T-helper 2 cell treated with Interferon-gamma antibody and Interleukin-4, amounts not matched to agents 5 μg/mL and 100 μg/mL, for 36 hours (primary cell): ENCODE data around the gene FSTL5.
"Not testable (repeated sequence)": the region's sequence is repeated elsewhere in the genome, so short reads cannot be mapped to it uniquely, and the experiment has no call there.

ENCODE experiments used
- DNase-seq: peaks from one replicate; pipeline ENCODE4 v3.0.0; 2021; ENCODE audit warnings: low spot score
- H3K27ac Mint-ChIP-seq: one replicate; pipeline ENCODE4 v1.8.0; 2021; ENCODE audit warnings: mild to moderate bottlenecking, mixed read lengths
- H3K27me3 Mint-ChIP-seq: one replicate; pipeline ENCODE4 v1.8.0; 2021; ENCODE audit warnings: low read depth, mixed read lengths
- H3K36me3 Mint-ChIP-seq: one replicate; pipeline ENCODE4 v1.8.0; 2021; ENCODE audit warnings: low read depth, mixed read lengths
- H3K4me1 Mint-ChIP-seq: one replicate; pipeline ENCODE4 v1.8.0; 2021; ENCODE audit warnings: low read depth, mixed read lengths
- H3K4me3 Mint-ChIP-seq: one replicate; pipeline ENCODE4 v1.8.0; 2022; ENCODE audit warnings: mild to moderate bottlenecking, moderate library complexity, mixed read lengths
- H3K9me3 Mint-ChIP-seq: one replicate; pipeline ENCODE4 v1.8.0; 2021; ENCODE audit warnings: mixed read lengths

FSTL5 gene

DNA sequence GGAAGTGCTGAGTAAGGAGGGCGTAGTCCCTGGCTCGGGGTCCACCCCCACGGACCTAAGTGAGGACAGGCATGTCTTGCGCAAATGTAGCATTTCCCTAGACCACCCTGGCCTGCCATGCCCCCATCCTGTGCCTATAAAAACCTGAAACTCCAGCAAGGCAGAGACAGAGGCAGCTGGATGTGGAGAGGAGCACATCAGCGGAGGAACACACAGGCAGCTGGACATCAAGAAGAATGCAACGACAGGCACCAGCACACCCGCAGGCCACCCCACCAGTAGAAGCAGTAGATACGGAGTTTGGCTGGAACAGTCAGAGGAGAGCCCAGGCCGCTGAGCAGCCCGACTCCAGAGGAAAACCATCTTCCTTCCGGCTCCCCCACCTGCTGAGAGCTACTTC is 345.9 kb downstream of the FSTL5 start:
- no peak for DNase-seq
- Mint-ChIP-seq H3K9me3 (peaks cover 4% of the 10 kb centered on the region), H3K36me3 (no peaks in the 10 kb centered on the region), H3K4me1 (no peaks in the 10 kb centered on the region), H3K4me3 (no peak overlapping the region), H3K27me3 (no peaks in the 10 kb centered on the region), H3K27ac (no peak overlapping the region)

DNA sequence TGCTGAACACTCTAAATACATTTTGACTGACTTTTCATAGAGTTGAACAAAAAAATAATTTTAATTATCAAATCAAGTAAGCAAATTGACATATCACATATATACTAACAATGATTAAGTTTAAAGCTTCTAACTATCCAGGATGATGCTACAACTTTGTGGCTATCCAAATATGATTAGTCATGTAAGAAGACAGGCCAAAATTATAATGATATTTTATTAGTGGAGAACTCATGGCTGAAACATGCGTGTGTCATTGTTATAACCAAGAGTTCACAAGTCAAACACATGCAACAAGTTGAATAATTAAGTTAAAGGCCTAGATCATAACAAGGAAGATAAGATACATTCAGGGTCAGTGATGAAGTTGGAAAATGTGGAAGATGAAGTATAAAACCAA is 346.8 kb downstream of the FSTL5 start:
- H3K36me3 Mint-ChIP-seq: no peaks in the 10 kb centered on the region

DNA sequence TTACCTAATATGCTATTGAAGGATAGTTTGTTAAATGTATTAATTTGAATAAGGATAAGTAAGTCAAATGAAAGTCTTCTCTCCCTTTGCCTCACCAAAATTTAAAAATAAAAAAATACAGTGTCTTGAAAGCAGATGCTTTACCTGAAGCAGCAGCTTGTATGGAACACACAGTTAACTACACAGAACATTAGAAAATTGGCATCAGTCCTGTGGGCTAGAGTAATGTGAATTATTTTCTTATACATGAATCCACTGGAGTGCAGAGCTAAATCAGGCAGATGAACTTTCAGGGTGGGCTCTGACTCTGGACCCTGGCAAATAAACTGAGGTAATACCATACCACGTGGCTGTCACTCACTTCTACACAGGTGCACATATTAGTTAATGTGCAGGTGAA is 348.0 kb downstream of the FSTL5 start:
- Mint-ChIP-seq H3K4me1 (no peaks in the 10 kb centered on the region), H3K27ac (no peak overlapping the region), H3K9me3 (peaks cover 6% of the 10 kb centered on the region), H3K4me3 (no peak overlapping the region), H3K36me3 (no peaks in the 10 kb centered on the region), H3K27me3 (no peaks in the 10 kb centered on the region)
- no peak for DNase-seq

More for the DNA sequence above, 346.8 kb downstream of the FSTL5 start:
- Mint-ChIP-seq H3K9me3 (peaks cover 6% of the 10 kb centered on the region), H3K4me1 (no peaks in the 10 kb centered on the region), H3K4me3 (no peak overlapping the region), H3K27me3 (no peaks in the 10 kb centered on the region), H3K27ac (no peak overlapping the region)
- no peak for DNase-seq

DNA sequence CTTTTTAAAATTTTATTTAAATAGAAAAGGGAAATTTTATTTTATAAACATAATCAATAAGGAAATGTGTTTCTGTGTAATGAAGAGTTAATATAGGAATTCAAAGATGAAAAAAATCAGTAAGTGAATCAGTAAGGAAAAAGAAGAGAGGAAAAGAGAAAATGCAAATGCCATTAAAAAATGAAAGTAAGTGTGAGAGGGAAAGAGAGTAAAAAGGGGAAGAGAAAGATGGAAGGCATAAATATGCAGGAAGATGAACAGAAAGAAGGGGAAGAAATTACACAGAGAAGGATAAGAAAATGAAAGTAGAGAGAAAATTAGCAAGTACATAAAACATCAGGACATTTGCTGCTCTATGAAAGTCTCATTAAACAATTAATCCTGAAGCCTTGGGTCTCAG is 349.9 kb downstream of the FSTL5 start:
- Mint-ChIP-seq H3K4me3 (no peak overlapping the region), H3K9me3 (peaks cover 7% of the 10 kb centered on the region), H3K4me1 (no peaks in the 10 kb centered on the region), H3K36me3 (no peaks in the 10 kb centered on the region), H3K27me3 (no peaks in the 10 kb centered on the region), H3K27ac (no peak overlapping the region)
- no peak for DNase-seq

DNA sequence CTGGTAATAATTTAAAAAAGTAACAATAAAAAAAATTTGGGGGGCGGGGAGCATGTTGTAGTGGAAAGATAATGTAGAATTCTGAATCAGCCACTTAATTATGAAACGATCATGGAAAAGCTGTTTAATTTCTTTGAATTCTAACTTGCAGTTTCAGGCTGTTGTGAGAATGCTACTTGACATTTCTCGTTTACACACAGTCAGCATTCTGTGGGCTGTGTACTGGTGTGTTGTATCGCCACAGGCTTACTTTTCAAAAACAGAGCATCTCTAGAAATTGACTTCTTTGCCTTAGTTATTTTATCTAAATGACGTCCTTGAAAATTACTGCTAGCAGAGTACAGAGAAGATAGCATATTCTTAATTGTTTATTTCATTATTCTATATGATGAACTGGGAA is 350.4 kb downstream of the FSTL5 start:
- peaks cover 7% of the 10 kb centered on the region for H3K9me3 Mint-ChIP-seq
- no peaks in the 10 kb centered on the region for H3K4me1 Mint-ChIP-seq
- no peak for DNase-seq
- no peaks in the 10 kb centered on the region for H3K36me3 Mint-ChIP-seq
- no peak overlapping the region for H3K27ac Mint-ChIP-seq
- H3K27me3 Mint-ChIP-seq: no peaks in the 10 kb centered on the region
- no peak overlapping the region for H3K4me3 Mint-ChIP-seq

DNA sequence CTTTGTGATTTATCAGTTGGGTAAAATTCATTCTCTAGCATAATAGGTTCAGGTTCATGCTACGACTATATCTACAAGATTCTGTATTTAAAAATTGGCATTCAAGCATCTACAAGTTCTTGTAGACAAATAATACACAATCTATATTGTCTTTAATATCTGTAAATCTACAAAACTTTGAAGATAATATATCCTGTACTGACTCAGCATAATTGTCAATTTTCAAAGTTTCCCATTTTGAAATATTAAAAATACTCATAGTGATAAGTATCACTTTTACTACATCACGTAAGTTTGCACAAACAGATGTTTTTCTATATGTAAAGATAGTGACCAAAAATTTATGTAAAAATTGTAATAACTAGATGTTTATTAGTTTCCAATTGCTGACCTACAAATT is 360.6 kb downstream of the FSTL5 start:
- no peaks in the 10 kb centered on the region for H3K4me1 Mint-ChIP-seq

DNA sequence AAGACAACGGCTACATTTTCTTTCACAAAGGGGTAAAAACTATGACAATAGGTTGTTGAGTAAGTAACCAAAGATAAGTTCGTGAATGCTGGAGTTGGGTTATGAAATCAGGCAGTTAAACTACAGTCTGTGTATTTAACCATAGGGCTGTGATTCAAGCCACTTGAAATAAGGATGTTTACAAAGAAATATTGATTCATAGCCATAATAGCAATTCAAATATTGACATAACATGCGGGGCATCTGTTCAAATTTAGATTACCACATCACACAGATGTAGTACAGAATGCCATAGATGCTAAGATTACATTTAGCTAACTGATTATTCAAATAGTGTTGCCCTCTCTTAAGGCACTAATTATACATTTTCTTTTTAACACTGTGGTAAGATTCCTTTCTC is 364.1 kb downstream of the FSTL5 start:
- H3K4me3 Mint-ChIP-seq: no peak overlapping the region
- peaks cover under 1% of the 10 kb centered on the region for H3K9me3 Mint-ChIP-seq
- H3K27ac Mint-ChIP-seq: no peak overlapping the region
- H3K4me1 Mint-ChIP-seq: no peaks in the 10 kb centered on the region
- H3K27me3 Mint-ChIP-seq: no peaks in the 10 kb centered on the region
- no peak for DNase-seq
- H3K36me3 Mint-ChIP-seq: no peaks in the 10 kb centered on the region

More for the DNA sequence above, 360.6 kb downstream of the FSTL5 start:
- Mint-ChIP-seq H3K27ac (no peak overlapping the region), H3K27me3 (no peaks in the 10 kb centered on the region), H3K9me3 (peaks cover 16% of the 10 kb centered on the region), H3K36me3 (no peaks in the 10 kb centered on the region), H3K4me3 (no peak overlapping the region)
- no peak for DNase-seq

DNA sequence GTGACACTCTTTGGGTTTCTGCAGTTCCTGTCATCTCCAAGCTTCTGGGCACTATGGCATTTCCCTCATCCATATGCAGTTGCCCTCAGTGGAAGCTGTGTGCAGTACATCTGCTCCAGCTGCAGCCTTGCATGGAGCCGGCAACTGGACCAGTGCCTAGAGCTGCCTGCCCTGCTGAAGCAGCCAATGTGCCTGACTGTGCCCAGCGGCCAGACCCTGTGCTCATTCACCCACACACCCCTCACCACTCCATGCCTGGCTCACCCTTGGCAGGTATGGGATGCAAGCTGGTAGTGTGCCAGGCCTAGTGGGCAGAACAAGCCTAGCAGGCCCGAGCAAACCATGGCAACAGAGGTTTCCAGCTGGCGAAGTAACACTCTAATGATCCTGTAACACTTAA is 370.8 kb downstream of the FSTL5 start:
- Mint-ChIP-seq H3K4me3 (no peak overlapping the region), H3K27me3 (no peaks in the 10 kb centered on the region), H3K4me1 (no peaks in the 10 kb centered on the region), H3K9me3 (peaks cover 5% of the 10 kb centered on the region), H3K36me3 (no peaks in the 10 kb centered on the region), H3K27ac (no peak overlapping the region)
- DNase-seq: no peak

DNA sequence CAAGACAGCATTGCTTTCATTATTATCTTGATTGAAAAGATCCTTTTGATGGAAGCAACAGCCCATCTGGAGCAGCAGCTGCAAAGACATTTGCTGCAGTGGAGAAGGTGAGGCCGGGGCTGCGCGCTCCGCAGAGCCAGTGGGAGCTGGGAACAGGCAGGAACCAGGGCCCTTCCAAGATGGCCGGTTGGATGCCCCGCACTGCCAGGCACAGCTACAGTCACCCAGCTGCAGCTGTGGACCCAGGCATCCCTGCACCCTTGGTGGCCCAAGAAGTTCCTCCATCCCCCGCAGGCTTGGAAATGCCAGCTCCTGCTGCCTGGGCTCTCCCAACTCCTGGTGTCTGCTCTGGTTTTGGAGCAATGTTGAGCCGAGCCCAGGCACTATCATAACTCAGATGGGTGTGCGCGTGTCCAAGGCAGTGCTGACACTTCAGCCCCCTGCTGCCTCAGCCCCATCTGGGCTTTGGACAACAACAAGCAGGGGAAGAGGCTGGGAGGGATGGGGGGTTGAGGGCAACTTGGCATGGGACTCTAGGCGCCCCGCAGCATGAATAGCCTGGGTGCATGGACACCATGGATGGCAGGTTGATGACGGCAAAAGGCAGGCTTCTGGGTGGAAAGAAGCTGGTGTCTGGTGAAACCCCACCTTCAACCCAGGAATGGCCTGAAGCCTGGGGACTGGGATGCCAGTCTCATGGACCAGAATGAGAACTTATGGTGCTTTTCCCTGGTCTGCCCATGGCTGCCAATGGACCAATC is 371.8 kb downstream of the FSTL5 start:
- H3K27ac Mint-ChIP-seq: no peak overlapping the region
- peaks cover 9% of the 10 kb centered on the region for H3K9me3 Mint-ChIP-seq
- H3K4me3 Mint-ChIP-seq: no peak overlapping the region
- H3K4me1 Mint-ChIP-seq: no peaks in the 10 kb centered on the region
- DNase-seq: no peak
- no peaks in the 10 kb centered on the region for H3K27me3 Mint-ChIP-seq
- no peaks in the 10 kb centered on the region for H3K36me3 Mint-ChIP-seq

DNA sequence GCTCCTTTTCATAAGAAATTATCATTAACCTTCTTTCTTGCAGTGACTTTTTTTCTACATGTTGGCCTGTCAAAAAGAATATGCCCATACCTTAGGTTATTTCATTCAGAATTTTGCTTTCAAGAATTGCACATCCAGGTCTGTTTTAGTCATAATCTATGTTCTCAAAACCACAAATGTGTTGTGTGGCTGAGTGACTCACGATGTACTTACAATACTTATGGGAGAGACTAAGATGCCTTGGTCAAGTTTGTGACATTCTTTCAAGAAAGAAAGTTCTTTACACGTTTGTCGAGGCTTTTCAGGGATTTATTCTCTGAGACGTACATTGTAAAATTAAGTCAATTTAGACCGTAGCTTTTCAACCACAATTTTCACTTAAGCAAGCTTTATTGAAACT is 396.7 kb downstream of the FSTL5 start:
- Mint-ChIP-seq H3K27me3 (no peaks in the 10 kb centered on the region), H3K4me1 (no peaks in the 10 kb centered on the region), H3K27ac (no peak overlapping the region), H3K4me3 (no peak overlapping the region), H3K36me3 (no peaks in the 10 kb centered on the region), H3K9me3 (peaks cover 17% of the 10 kb centered on the region)
- no peak for DNase-seq

DNA sequence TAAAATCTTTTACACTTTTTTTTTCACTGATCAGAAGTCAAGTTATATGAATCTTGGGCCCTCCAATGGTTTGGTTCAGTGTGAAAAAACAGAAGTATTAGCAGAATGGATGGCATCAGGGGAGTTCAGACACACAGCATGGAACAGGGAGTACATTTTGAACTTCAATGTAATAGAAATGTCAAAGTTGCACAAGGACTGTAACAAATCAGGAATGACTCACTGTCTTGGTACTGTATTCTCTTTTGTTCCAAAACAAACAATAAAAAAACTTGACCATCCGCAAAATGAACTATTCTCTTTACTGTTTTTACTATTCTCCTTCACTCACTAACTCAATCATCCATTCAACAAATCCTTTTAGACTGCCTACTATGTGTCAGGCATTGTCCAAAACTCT is 401.0 kb downstream of the FSTL5 start:
- Mint-ChIP-seq H3K9me3 (peaks cover 17% of the 10 kb centered on the region), H3K27me3 (no peaks in the 10 kb centered on the region), H3K36me3 (no peaks in the 10 kb centered on the region), H3K27ac (no peak overlapping the region), H3K4me1 (no peaks in the 10 kb centered on the region), H3K4me3 (no peak overlapping the region)
- no peak for DNase-seq

DNA sequence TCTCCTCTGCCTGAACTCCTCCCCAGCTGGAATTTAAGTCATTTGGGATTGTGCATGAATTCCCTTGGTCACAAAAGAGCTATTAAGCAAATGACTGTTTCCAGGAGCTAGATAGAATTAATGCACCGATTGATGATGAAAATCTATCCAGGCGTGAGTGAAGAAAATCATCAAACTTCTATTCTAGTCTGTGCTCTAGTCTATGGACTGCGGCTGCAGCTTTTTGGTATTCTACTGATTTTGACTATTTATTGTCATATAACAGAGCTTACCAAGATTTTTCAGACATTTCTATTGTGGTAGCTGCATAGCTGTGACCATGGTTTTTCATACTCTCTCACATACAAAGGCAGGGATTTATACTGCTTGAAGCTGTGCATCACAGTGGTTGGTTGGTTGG is 403.8 kb downstream of the FSTL5 start:
- no peak for DNase-seq
- no peak overlapping the region for H3K4me3 Mint-ChIP-seq
- no peak overlapping the region for H3K27ac Mint-ChIP-seq
- H3K4me1 Mint-ChIP-seq: no peaks in the 10 kb centered on the region
- peaks cover 6% of the 10 kb centered on the region for H3K9me3 Mint-ChIP-seq
- H3K36me3 Mint-ChIP-seq: no peaks in the 10 kb centered on the region
- H3K27me3 Mint-ChIP-seq: no peaks in the 10 kb centered on the region

DNA sequence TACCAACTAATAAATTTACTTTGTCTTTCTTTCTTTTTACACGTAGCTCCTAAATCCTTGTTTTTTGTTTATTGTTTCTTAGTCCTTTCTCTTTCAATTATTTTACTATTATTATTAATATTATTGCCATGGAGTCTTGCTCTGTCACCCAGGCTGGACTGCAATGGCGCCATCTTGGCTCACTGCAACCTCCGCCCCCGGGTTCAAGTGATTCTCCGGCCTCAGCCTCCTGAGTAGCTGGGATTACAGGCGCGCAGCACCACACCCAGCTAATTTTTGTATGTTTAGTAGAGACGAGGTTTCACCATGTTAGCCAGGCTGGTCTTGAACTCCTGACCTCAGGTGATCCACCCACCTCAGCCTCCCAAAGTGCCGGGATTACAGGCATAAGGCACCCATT is 405.4 kb downstream of the FSTL5 start:
- not testable (repeated sequence) for H3K27ac Mint-ChIP-seq, H3K4me1 Mint-ChIP-seq

DNA sequence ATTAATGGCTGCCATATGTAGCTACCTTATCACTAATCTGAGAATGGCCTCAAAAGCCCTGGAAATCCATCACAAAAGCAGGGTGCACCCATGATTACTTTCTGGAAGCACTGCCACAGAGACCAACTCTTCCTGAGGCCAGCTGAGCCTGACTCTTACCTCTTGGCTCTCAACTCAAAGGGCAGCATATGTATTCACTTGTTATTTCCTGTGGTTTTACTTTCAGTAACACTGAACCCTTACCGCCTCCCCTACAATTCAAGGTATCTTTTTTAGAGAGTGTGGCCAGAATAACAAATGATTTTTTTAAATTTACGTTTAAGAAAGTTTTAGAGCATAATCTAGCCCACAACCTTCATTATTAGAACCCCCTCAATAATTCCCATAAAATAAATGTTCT is 434.9 kb downstream of the FSTL5 start:
- Mint-ChIP-seq H3K9me3 (peaks cover 32% of the 10 kb centered on the region), H3K27ac (no peak overlapping the region), H3K4me3 (no peak overlapping the region), H3K27me3 (no peaks in the 10 kb centered on the region), H3K4me1 (no peaks in the 10 kb centered on the region), H3K36me3 (no peaks in the 10 kb centered on the region)
- DNase-seq: no peak

More for the DNA sequence above, 405.4 kb downstream of the FSTL5 start:
- not testable (repeated sequence) for H3K36me3 Mint-ChIP-seq, DNase-seq, H3K9me3 Mint-ChIP-seq, H3K4me3 Mint-ChIP-seq, H3K27me3 Mint-ChIP-seq

DNA sequence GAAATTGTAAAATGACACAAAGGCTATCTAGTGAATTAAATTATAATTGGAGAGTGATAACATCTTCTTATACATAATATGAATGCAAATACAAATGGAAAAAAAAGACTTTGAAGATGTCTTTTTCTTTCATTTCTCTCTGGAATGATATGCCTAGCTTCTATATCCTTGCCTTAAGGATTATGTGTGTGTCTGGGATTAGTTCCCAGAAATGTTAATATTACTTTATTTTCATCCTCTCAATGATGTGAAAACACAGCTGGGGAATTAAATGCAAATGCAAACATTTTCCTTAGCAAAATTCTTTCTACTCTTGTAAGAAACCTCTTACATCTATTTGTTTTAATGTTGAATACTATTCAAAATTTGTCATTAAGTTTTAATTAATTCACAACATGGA is 441.9 kb downstream of the FSTL5 start:
- no peaks in the 10 kb centered on the region for H3K36me3 Mint-ChIP-seq
- no peak overlapping the region for H3K27ac Mint-ChIP-seq
- H3K4me1 Mint-ChIP-seq: no peaks in the 10 kb centered on the region
- H3K27me3 Mint-ChIP-seq: no peaks in the 10 kb centered on the region
- H3K9me3 Mint-ChIP-seq: peaks cover 5% of the 10 kb centered on the region
- DNase-seq: no peak
- no peak overlapping the region for H3K4me3 Mint-ChIP-seq
